ENCODE measurements around the gene PLXND1. TPM values are rescaled to one million over a fixed set of nuclear protein-coding genes. Genes with fewer than 3 reads are reported as not detected.

Gene PLXND1
- total RNA-seq, 3 donors from 2014 or later, result 4.8 to 6.2 (median 6.1) TPM

DNA sequence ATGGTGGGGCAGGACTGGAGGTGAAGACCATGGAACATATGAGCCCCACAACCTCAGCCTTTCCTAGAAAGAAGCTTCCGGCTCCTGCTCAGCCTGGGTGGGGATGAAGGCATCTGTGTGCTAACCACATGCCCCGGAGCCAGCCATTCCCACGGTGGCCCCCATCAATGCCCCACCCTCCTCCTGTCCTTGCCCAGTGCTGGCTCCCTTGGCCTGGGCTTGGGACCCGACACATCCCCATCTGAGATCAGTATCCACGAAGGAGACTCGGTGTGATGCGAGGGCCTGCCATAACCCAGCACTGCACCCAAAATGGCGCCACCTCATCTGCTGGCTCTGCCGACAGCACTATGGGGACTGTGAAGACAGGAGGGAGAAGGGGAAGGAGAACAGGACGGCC is 16.5 kb upstream of the PLXND1 start:
- DNase-seq, result no peak
- no peak for ATAC-seq
- no peak overlapping the region for H3K4me3 Mint-ChIP-seq
- H3K4me1 Mint-ChIP-seq (ENCODE audit: low read depth), result peaks cover 20% of the 10 kb centered on the region
- H3K27me3 Mint-ChIP-seq (ENCODE audit: low read depth), result peaks cover 7% of the 10 kb centered on the region
- no peaks in the 10 kb centered on the region for H3K9me3 Mint-ChIP-seq
- no peaks in the 10 kb centered on the region for H3K36me3 Mint-ChIP-seq (ENCODE audit: insufficient read depth)

DNA sequence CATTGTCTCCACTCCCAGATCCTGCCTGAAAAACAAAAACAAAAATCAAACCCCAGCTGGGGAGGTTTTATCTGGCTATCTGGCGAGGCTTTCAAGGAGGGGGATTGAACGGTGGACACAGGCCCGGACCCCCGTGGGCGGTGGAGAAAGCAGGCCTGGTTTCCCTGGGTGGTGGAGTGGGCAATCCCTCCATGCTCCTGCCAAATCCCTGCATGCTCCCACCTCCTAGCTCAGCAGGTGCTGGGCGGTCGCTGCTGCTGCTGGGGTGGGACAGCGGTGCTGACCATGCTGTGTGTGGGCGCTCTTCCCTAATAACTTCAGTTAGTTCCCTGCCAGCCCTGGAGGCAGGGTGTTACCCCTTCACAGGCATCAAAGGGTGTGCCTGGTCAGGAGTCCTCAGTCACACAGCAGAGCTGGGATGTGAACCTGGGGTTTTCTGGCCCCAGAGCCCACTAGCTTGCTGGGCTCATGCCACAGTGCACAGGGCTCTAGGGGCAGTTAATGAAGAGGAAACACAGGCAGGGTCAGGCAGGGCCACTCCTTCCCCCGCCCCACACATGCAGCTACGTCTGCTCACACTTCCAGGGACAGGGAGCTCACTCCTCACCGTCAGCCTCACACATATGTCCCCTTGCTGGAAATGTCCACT is 15.9 kb upstream of the PLXND1 start:
- DNase-seq (no peak), ATAC-seq (no peak)
- no peaks in the 10 kb centered on the region for H3K36me3 Mint-ChIP-seq (ENCODE audit: insufficient read depth)
- H3K4me3 Mint-ChIP-seq, result no peak overlapping the region
- H3K9me3 Mint-ChIP-seq, result no peaks in the 10 kb centered on the region
- peaks cover 7% of the 10 kb centered on the region for H3K27me3 Mint-ChIP-seq (ENCODE audit: low read depth)
- peaks cover 14% of the 10 kb centered on the region for H3K4me1 Mint-ChIP-seq (ENCODE audit: low read depth)

DNA sequence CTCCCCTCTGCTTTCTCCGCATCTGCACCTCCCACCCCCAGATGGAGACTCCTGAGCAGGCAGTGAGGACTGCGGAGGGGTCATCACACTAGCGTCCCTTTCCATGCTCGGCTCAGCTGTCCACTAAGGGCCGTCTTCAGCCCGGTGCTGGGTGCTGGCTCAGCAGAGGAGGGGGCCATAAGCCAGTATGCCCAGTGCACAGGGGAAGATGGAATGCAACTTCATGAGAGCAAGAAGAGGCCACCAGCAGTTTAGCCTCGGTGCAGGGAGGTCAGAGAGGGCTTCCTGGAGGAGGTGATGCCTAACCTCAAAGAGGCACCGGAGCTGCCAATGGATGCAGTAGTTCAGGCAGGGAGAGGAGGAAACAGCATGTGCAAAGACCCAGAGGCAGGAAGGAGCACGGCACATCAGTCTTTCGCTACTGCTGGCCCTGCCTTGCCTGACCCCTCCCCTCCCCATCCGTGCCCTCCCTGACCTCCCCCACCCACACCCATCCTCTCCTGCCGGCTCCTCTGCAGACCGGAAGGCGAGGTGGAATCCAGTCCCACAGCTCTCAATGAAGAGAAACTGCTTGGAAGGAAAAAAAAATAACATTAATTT is 15.2 kb upstream of the PLXND1 start:
- no peaks in the 10 kb centered on the region for H3K36me3 Mint-ChIP-seq (ENCODE audit: insufficient read depth)
- no peaks in the 10 kb centered on the region for H3K9me3 Mint-ChIP-seq
- H3K4me1 Mint-ChIP-seq (ENCODE audit: low read depth), result peaks cover 12% of the 10 kb centered on the region
- peaks cover 10% of the 10 kb centered on the region for H3K27me3 Mint-ChIP-seq (ENCODE audit: low read depth)
- ATAC-seq, result no peak
- no peak overlapping the region for H3K4me3 Mint-ChIP-seq
- DNase-seq, result no peak

DNA sequence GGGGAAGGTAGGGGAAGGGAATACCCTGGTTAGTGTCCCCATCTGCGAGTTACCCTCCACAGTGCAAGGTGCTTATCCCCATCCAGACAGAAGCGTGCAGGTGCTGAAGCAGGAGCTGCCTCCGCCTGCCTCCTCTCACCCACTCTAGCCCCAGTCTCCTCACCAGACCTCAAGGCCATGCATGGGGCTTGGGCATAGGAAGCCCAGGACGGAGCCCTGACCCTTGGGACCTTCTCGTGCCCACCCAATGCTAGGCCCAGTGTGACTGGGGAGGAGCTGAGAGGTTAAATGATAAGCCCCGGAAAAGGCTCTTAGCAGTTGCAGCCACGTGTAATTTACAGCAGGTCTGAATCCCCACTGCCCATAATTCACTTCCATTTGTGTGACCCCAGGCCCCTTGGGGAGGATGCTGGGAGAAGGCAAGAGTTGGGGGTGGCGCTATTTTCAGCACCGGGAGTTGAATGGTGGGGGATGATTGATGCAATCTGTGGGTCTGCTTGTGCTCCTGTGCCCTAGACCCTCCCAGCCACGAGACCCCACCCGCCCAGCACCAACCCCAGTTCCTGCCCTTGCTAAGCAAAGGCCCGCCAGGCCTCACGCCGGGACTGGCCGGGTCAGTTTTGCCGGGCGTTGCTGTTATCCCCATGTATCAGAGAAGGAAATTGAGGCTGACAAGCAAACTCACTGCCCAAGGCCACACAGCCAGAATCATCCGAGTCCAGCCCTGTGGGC is 14.5 kb upstream of the PLXND1 start:
- Mint-ChIP-seq H3K9me3 (no peaks in the 10 kb centered on the region), H3K4me1 (ENCODE audit: low read depth) (peaks cover 7% of the 10 kb centered on the region), H3K27me3 (ENCODE audit: low read depth) (peaks cover 10% of the 10 kb centered on the region), H3K36me3 (ENCODE audit: insufficient read depth) (no peaks in the 10 kb centered on the region), H3K4me3 (no peak overlapping the region)
- no peak for DNase-seq
- ATAC-seq, result no peak

DNA sequence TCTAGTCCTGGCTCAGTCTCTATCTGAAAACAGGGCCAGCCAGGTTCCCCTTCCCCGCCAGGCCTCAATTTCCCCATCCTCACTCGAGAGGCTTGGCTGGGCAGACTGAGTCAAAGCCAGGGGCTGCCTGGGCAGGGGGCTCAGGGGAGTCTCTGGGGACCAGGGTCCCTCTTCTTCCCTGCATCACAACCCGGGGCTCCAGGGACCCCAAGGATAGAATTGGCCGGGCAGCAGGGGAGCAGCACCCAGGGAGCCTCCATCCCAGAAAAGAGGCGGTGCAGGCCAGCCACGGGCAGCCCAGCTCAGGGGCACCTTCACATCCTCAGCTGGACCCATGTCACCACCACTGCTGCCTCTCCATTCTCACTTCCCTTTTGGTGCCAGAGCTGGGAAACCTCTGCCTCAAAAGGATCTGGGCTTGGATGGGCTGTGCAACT is 13.3 kb upstream of the PLXND1 start:
- DNase-seq, result no peak
- H3K9me3 Mint-ChIP-seq, result no peaks in the 10 kb centered on the region
- peaks cover 10% of the 10 kb centered on the region for H3K27me3 Mint-ChIP-seq (ENCODE audit: low read depth)
- no peak for ATAC-seq
- no peak overlapping the region for H3K4me3 Mint-ChIP-seq
- no peaks in the 10 kb centered on the region for H3K36me3 Mint-ChIP-seq (ENCODE audit: insufficient read depth)
- peaks cover 7% of the 10 kb centered on the region for H3K4me1 Mint-ChIP-seq (ENCODE audit: low read depth)

DNA sequence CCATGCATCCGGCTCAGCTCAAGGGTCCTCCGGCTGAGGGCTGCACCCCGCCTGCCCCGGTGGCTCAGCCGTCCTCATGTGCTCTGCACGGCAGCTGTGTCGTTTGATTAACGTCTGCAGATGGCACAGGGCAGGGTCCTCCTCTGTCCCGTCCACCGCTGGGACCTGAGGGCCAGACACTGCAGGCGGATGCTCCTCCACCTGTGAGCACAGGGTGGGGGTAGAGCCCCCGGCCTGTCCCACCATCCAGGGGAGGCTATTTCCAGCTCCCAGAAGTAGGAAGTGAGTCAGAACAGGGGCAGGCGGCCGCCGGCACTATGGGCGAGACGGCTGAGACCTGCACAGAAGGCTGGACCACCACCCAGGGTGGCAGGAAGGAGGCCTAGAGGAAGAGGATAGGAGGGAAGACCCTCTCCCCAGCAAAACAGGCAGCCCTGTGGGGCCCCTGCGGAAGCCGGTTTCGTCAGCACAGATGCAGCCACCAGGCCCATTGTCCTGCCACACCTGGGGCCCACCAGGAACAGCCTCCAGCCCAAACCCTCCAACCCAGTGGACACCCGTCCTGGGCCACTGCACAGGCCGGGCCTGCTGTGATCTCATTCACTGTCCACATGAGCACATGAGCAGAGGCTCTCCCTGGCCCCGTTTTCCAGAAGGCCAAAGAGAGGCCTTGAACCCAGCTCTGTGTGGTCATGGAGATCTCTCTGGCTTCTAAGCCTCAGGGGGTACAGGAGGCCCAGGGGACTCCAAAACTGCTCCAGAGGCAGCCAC is 12.6 kb upstream of the PLXND1 start:
- no peaks in the 10 kb centered on the region for H3K9me3 Mint-ChIP-seq
- no peak overlapping the region for H3K4me3 Mint-ChIP-seq
- peaks cover 7% of the 10 kb centered on the region for H3K4me1 Mint-ChIP-seq (ENCODE audit: low read depth)
- no peaks in the 10 kb centered on the region for H3K36me3 Mint-ChIP-seq (ENCODE audit: insufficient read depth)
- peaks cover 10% of the 10 kb centered on the region for H3K27me3 Mint-ChIP-seq (ENCODE audit: low read depth)
- no peak for ATAC-seq
- no peak for DNase-seq

DNA sequence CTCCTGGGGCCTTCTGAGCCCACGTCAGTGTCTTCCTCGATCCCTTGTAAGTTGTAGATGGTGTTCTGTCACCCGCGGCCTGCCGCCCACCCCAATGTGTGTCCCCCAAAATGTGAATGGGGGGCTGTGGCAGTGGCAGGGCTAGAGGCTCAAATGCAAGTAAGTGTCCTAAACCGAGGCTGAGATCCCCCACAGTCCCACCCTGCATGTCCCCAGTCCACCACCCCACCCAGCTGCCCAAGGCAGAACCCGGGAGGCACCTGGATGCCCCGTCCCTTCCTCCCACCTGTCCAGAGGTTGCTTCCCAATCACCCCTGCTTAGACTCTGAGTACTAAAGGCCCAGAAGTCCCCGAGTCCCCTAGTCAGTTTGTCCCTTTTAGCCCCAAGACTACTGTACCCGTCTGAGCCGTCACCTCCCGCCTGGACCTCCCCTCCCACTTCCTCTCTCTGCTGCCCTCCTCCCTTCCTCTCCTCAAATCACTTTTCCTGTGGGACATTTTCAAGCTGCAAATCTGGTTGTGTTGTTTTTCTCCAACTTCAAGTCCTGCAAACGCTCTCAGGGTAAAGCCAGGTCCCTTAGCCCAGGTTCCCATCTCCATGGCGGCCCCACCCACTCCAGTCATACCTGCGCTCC is 11.8 kb upstream of the PLXND1 start:
- peaks cover 7% of the 10 kb centered on the region for H3K4me1 Mint-ChIP-seq (ENCODE audit: low read depth)
- DNase-seq, result no peak
- no peak for ATAC-seq
- no peaks in the 10 kb centered on the region for H3K9me3 Mint-ChIP-seq
- no peaks in the 10 kb centered on the region for H3K36me3 Mint-ChIP-seq (ENCODE audit: insufficient read depth)
- H3K27me3 Mint-ChIP-seq (ENCODE audit: low read depth), result peaks cover 10% of the 10 kb centered on the region
- H3K4me3 Mint-ChIP-seq, result no peak overlapping the region

DNA sequence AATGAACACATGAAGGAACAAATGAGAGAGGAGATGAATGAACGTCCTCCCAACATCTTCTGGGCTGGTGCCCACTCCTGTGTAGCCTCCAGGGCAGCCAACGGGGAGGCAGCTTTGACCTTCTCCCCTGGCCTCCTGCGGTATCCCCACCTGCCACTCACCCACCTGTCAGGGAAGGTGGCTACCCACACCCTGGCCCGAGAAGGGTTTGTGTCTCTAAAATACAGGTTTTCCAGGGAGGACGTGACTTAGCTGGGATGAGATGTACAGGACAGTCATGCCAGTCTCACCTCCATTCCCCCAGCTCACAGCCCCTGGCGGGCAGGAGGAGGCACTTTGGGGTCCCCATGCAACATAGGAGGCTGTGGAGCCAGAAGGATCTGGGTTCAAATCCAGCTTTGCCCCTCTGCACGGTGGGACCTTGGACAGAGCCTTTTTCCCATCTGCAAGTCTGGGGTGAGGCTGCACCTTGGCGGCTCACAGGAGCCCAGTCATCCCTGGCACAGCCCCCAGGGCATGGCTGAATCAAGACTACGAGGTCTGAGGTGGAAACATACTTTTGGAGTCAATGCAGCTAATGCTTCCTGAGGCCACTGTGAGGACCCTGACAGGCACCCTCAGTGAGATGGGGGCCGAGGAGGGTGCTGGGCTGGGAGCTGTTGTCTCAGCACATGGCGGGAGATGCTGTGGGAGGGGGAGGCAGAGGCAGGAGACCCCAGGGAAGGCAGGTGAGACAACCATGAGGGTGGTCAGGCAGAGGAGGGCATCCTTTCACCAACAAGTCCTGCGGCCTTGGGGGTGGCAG is 11.1 kb upstream of the PLXND1 start:
- DNase-seq (no peak), ATAC-seq (no peak)
- H3K9me3 Mint-ChIP-seq, result no peaks in the 10 kb centered on the region
- no peaks in the 10 kb centered on the region for H3K36me3 Mint-ChIP-seq (ENCODE audit: insufficient read depth)
- H3K4me1 Mint-ChIP-seq (ENCODE audit: low read depth), result peaks cover 7% of the 10 kb centered on the region
- H3K4me3 Mint-ChIP-seq, result no peak overlapping the region
- H3K27me3 Mint-ChIP-seq (ENCODE audit: low read depth), result peaks cover 10% of the 10 kb centered on the region

DNA sequence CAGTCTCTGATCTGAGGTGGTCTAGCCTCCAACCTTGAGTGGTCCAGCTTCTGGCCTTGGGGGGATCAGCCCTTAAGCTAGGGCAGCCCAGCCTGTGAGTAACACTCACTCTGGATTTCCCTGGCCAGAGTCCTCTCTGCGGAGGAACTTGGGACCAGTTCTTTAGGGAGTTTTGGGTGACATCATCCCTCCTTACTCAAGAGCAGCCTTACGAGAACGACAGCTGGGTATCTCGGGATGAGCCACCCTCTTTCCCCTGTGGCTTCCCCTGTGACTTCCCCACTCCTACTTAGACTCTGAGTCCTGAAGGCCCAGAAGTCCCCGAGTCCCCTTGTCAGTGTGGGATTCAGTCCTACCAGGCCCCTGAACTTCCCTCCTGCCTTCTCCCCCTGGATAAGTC is 10.2 kb upstream of the PLXND1 start:
- Mint-ChIP-seq H3K27me3 (ENCODE audit: low read depth) (peaks cover 10% of the 10 kb centered on the region), H3K9me3 (no peaks in the 10 kb centered on the region), H3K4me3 (no peak overlapping the region), H3K36me3 (ENCODE audit: insufficient read depth) (no peaks in the 10 kb centered on the region), H3K4me1 (ENCODE audit: low read depth) (peaks cover 7% of the 10 kb centered on the region)
- no peak for DNase-seq
- ATAC-seq, result no peak

DNA sequence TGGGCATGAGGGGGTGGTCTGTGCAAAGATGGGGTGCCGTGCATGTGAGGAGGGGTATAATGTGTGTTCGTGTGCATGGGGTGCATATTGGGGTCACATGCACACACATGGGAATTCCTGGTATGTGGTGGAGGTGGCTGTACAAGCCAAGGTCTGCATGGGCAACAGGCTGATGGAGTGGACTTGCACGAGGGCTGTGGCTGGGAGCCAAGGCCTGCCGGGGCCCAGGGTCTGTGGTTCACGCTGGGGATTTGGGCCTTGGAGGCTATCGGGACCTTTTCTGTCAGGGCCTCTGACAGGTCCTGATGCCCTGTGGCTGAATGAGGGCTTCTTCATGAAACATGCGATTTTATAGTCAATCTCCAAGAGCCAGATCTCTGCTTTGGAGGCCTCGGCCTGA is 9.8 kb upstream of the PLXND1 start:
- Mint-ChIP-seq H3K36me3 (ENCODE audit: insufficient read depth) (no peaks in the 10 kb centered on the region), H3K4me3 (no peak overlapping the region), H3K27me3 (ENCODE audit: low read depth) (peaks cover 10% of the 10 kb centered on the region), H3K4me1 (ENCODE audit: low read depth) (peaks cover 7% of the 10 kb centered on the region), H3K9me3 (no peaks in the 10 kb centered on the region)
- DNase-seq (no peak), ATAC-seq (no peak)

DNA sequence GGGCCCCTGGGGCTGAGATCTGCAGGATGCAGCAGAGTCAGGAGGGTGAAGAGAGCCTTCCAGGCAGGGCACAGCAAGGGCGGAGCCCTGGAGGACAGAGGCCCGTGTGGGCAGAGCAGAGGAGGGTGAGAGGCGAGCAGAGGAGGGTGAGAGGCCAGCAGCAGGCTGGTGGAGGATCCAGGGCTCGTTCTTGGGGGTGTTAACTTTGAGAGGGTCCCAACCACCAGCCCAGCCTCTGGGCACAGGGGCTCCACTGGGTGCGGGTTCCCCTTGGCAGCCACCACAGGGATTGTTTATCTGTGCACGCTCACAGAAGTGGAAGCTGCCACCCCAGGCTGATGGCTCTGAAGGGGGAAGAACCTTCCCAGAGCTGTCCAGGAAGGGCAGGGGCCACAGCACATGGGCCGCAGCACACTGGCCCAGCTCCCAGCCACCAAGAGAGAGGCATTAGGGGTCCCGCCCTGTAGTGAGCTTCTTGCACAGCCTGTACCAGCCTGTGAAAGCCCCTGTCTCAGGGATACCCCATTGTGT is 9.3 kb upstream of the PLXND1 start:
- Mint-ChIP-seq H3K4me3 (no peak overlapping the region), H3K27me3 (ENCODE audit: low read depth) (peaks cover 10% of the 10 kb centered on the region), H3K9me3 (no peaks in the 10 kb centered on the region), H3K4me1 (ENCODE audit: low read depth) (peaks cover 7% of the 10 kb centered on the region), H3K36me3 (ENCODE audit: insufficient read depth) (no peaks in the 10 kb centered on the region)
- ATAC-seq, result no peak
- no peak for DNase-seq

DNA sequence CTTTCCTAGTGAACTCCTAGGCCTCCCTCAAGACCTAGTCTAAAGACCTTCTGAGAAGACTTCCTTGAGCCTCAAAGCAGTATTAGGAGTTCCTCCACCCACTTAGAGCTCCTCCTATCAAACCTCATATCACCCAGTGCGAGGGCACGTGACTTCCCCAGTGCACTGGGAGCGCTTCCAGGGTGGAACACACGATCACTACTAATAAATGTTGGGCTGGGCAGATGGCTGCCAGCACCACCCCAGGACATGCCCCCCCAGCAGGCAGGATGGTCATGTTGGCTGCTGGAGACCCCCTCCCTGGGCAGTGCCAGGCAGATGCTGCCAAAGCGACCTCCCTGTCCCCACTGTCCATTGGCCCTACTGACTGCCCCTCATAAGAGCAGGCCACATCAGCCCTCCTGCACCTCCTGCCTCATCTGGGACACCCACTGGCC is 8.5 kb upstream of the PLXND1 start:
- ATAC-seq (no peak), DNase-seq (no peak)
- no peak overlapping the region for H3K4me3 Mint-ChIP-seq
- H3K27me3 Mint-ChIP-seq (ENCODE audit: low read depth), result peaks cover 10% of the 10 kb centered on the region
- H3K9me3 Mint-ChIP-seq, result no peaks in the 10 kb centered on the region
- H3K4me1 Mint-ChIP-seq (ENCODE audit: low read depth), result peaks cover 7% of the 10 kb centered on the region
- H3K36me3 Mint-ChIP-seq (ENCODE audit: insufficient read depth), result no peaks in the 10 kb centered on the region

DNA sequence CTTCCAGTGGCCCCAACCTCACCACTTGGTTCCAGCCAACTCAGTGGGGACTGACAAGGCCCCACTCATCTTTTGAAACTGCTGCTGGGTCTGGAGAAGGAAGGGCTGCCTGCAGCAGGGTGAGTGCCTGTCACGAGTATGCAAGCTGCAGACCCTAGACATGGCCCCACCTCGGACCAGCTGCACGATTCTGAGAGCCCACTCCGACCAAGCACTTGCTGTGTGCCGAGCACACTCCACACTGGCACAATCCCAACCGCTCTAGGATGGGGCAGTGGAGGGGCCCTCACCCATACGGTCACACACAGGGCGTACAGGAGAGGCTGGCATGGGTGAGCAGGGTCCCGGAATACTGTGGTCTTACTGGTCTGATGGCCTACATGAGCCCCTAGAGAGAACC is 8.0 kb upstream of the PLXND1 start:
- ATAC-seq (no peak), DNase-seq (no peak)
- Mint-ChIP-seq H3K36me3 (ENCODE audit: insufficient read depth) (no peaks in the 10 kb centered on the region), H3K9me3 (no peaks in the 10 kb centered on the region), H3K27me3 (ENCODE audit: low read depth) (peaks cover 10% of the 10 kb centered on the region), H3K4me1 (ENCODE audit: low read depth) (peaks cover 7% of the 10 kb centered on the region), H3K4me3 (no peak overlapping the region)

Measured in activated T-cell treated with anti-CD3 and anti-CD28 coated beads, Interleukin-2, amount 50 U/mL, for 4 hours (primary cell).